ENCODE data around the gene PHIP. TPM values are rescaled to one million over a fixed set of nuclear protein-coding genes. Genes with fewer than 3 reads are reported as not detected.

Gene PHIP
- total RNA-seq, 5 donors from 2014 or later (not counting 1 experiment from before 2014, with no cell fraction given), result 32.1 to 44.6 (median 33.5) TPM

- Histone ChIP-seq H3K4me1 (ENCODE audit: control insufficient read depth in 1 of 2, extremely low read depth in 1 of 2, insufficient read depth in 2 of 2, low read length in 2 of 2) (no peaks in the 10 kb centered on the region), H3K9me3 (no peaks in the 10 kb centered on the region), H3K36me3 (ENCODE audit: control insufficient read depth in 2 of 2, extremely low read depth in 1 of 2, insufficient read depth in 1 of 2, low read length in 1 of 2) (peaks cover 0 to 66% of the 10 kb centered on the region in 2 donors), H3K4me3 (ENCODE audit: control insufficient read depth in 1 of 2, extremely low read depth in 1 of 2, low read length in 1 of 2) (no peak overlapping the region), H3K27ac (ENCODE audit: low read length) (no peak overlapping the region), H3K27me3 (replicated peaks in 1 of 2; ENCODE audit: control insufficient read depth in 2 of 2, extremely low read depth in 1 of 2, insufficient read depth in 2 of 2, low read length in 1 of 2) (no peaks in the 10 kb centered on the region)
- Mint-ChIP-seq H3K4me1 (peaks cover 4 to 20% (median 5%) of the 10 kb centered on the region in 3 donors), H3K27ac (peak overlapping the region in 1 of 2 donors; percentile 1), H3K27me3 (no peaks in the 10 kb centered on the region), H3K36me3 (peaks cover 59% of the 10 kb centered on the region), H3K9me3 (no peaks in the 10 kb centered on the region), H3K4me3 (no peak overlapping the region)
- POLR2A ChIA-PET, result no interaction called here
- ATAC-seq (replicated peaks in 1 of 4) (no peak), DNase-seq (no peak)
- CTCF ChIA-PET, result interaction anchor here in 1 of 2 donors (1.1 kb wide), 1 partner anchor 55 kb away, joined by 3 read pairs; no protein-coding TSS in a partner anchor
- 88% methylated on average over 1 of the region's 4 CpGs for WGBS (ENCODE audit: insufficient coverage)
Observed at GRCh38 chr6:78984225-78984950, 93.7 kb downstream of the PHIP start.

DNA sequence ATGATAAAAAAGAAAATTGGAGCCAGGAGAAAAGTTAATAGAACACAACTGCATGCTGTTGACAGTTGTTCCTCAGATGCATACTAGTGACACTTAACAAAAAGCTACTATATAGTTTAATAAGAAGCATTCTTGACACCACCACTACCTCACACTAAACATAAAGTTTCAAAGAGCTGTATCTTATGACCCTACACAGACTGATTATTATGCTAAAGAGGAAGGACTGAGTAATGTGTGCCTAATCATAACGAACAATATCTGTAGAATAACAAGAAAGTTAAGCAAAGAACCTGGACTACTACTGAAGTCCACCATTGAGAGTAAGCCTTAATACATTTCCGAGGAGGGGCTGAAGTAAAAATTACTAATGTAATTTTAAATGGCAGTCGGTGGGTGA lies 110.9 kb downstream of the PHIP start:
- H3K9me3 ChIP-seq, result no peaks in the 10 kb centered on the region
- Mint-ChIP-seq H3K9me3 (no peaks in the 10 kb centered on the region), H3K4me1 (no peaks in the 10 kb centered on the region), H3K4me3 (no peak overlapping the region), H3K36me3 (peaks cover 48% of the 10 kb centered on the region), H3K27me3 (no peaks in the 10 kb centered on the region), H3K27ac (no peak overlapping the region)
- DNase-seq (no peak), ATAC-seq (replicated peaks in 1 of 4) (no peak)
- peaks cover 0 to 68% of the 10 kb centered on the region in 2 donors for H3K36me3 ChIP-seq (ENCODE audit: control insufficient read depth in 2 of 2, extremely low read depth in 1 of 2, insufficient read depth in 1 of 2, low read length in 1 of 2)
- H3K4me1 ChIP-seq (ENCODE audit: control insufficient read depth in 1 of 2, extremely low read depth in 1 of 2, insufficient read depth in 2 of 2, low read length in 2 of 2), result no peaks in the 10 kb centered on the region
- WGBS (ENCODE audit: insufficient coverage), result no CpG with 5 or more reads among the region's 3 CpGs
- CTCF ChIA-PET, result no interaction called here
- no peaks in the 10 kb centered on the region for H3K27me3 ChIP-seq (replicated peaks in 1 of 2; ENCODE audit: control insufficient read depth in 2 of 2, extremely low read depth in 1 of 2, insufficient read depth in 2 of 2, low read length in 1 of 2)
- H3K27ac ChIP-seq (ENCODE audit: low read length), result no peak overlapping the region
- H3K4me3 ChIP-seq (ENCODE audit: control insufficient read depth in 1 of 2, extremely low read depth in 1 of 2, low read length in 1 of 2), result no peak overlapping the region
- POLR2A ChIA-PET, result no interaction called here

GRCh38 chr6:78966542-78966941 lies 111.5 kb downstream of the PHIP start:
- Mint-ChIP-seq H3K27ac (no peak overlapping the region), H3K9me3 (no peaks in the 10 kb centered on the region)
- POLR2A ChIA-PET, result no interaction called here

GRCh38 chr6:78962448-78962847 lies 115.6 kb downstream of the PHIP start:
- Histone ChIP-seq H3K36me3 (ENCODE audit: control insufficient read depth in 2 of 2, extremely low read depth in 1 of 2, insufficient read depth in 1 of 2, low read length in 1 of 2) (peaks cover 4 to 60% of the 10 kb centered on the region in 2 donors), H3K4me3 (ENCODE audit: control insufficient read depth in 1 of 2, extremely low read depth in 1 of 2, low read length in 1 of 2) (no peak overlapping the region), H3K4me1 (ENCODE audit: control insufficient read depth in 1 of 2, extremely low read depth in 1 of 2, insufficient read depth in 2 of 2, low read length in 2 of 2) (no peaks in the 10 kb centered on the region), H3K27ac (ENCODE audit: low read length) (no peak overlapping the region), H3K27me3 (replicated peaks in 1 of 2; ENCODE audit: control insufficient read depth in 2 of 2, extremely low read depth in 1 of 2, insufficient read depth in 2 of 2, low read length in 1 of 2) (no peaks in the 10 kb centered on the region), H3K9me3 (no peaks in the 10 kb centered on the region)
- WGBS (ENCODE audit: insufficient coverage), result no CpG with 5 or more reads among the region's 1 CpG
- ChIA-PET POLR2A (interaction anchor here in 1 of 2 donors (0.6 kb wide), 1 partner anchor 114 kb away, joined by 3 read pairs; no protein-coding TSS in a partner anchor), CTCF (no interaction called here)
- Mint-ChIP-seq H3K27ac (no peak overlapping the region), H3K36me3 (peaks cover 59% of the 10 kb centered on the region), H3K27me3 (no peaks in the 10 kb centered on the region), H3K4me3 (no peak overlapping the region), H3K4me1 (no peaks in the 10 kb centered on the region), H3K9me3 (no peaks in the 10 kb centered on the region)
- no peak for DNase-seq
- ATAC-seq (replicated peaks in 1 of 4), result no peak

More at GRCh38 chr6:78966542-78966941, 111.5 kb downstream of the PHIP start:
- Histone ChIP-seq H3K27ac (ENCODE audit: low read length) (no peak overlapping the region), H3K36me3 (ENCODE audit: control insufficient read depth in 2 of 2, extremely low read depth in 1 of 2, insufficient read depth in 1 of 2, low read length in 1 of 2) (peaks cover 0 to 70% of the 10 kb centered on the region in 2 donors), H3K27me3 (replicated peaks in 1 of 2; ENCODE audit: control insufficient read depth in 2 of 2, extremely low read depth in 1 of 2, insufficient read depth in 2 of 2, low read length in 1 of 2) (no peaks in the 10 kb centered on the region), H3K4me1 (ENCODE audit: control insufficient read depth in 1 of 2, extremely low read depth in 1 of 2, insufficient read depth in 2 of 2, low read length in 2 of 2) (no peaks in the 10 kb centered on the region), H3K4me3 (ENCODE audit: control insufficient read depth in 1 of 2, extremely low read depth in 1 of 2, low read length in 1 of 2) (no peak overlapping the region), H3K9me3 (no peaks in the 10 kb centered on the region)
- DNase-seq, result no peak
- Mint-ChIP-seq H3K36me3 (peaks cover 53% of the 10 kb centered on the region), H3K27me3 (no peaks in the 10 kb centered on the region), H3K4me3 (no peak overlapping the region), H3K4me1 (no peaks in the 10 kb centered on the region)
- CTCF ChIA-PET, result interaction anchor here in 1 of 2 donors (0.6 kb wide), 1 partner anchor 223 kb away, joined by 3 read pairs; no protein-coding TSS in a partner anchor
- ATAC-seq (replicated peaks in 1 of 4), result no peak
- WGBS (ENCODE audit: insufficient coverage), result 100% methylated on average over 2 of the region's 4 CpGs

- Histone ChIP-seq H3K27me3 (replicated peaks in 1 of 2; ENCODE audit: control insufficient read depth in 2 of 2, extremely low read depth in 1 of 2, insufficient read depth in 2 of 2, low read length in 1 of 2) (no peaks in the 10 kb centered on the region), H3K9me3 (no peaks in the 10 kb centered on the region), H3K4me1 (ENCODE audit: control insufficient read depth in 1 of 2, extremely low read depth in 1 of 2, insufficient read depth in 2 of 2, low read length in 2 of 2) (no peaks in the 10 kb centered on the region), H3K36me3 (ENCODE audit: control insufficient read depth in 2 of 2, extremely low read depth in 1 of 2, insufficient read depth in 1 of 2, low read length in 1 of 2) (peaks cover 4 to 61% of the 10 kb centered on the region in 2 donors), H3K4me3 (ENCODE audit: control insufficient read depth in 1 of 2, extremely low read depth in 1 of 2, low read length in 1 of 2) (no peak overlapping the region), H3K27ac (ENCODE audit: low read length) (no peak overlapping the region)
- ChIA-PET CTCF (no interaction called here), POLR2A (no interaction called here)
- ATAC-seq (replicated peaks in 1 of 4) (no peak), DNase-seq (no peak)
- Mint-ChIP-seq H3K4me3 (no peak overlapping the region), H3K9me3 (peaks cover 5 to 18% (median 6%) of the 10 kb centered on the region in 3 donors), H3K36me3 (peaks cover 78% of the 10 kb centered on the region), H3K4me1 (no peaks in the 10 kb centered on the region), H3K27me3 (no peaks in the 10 kb centered on the region), H3K27ac (no peak overlapping the region)
- WGBS (ENCODE audit: insufficient coverage), result no CpG with 5 or more reads among the region's 4 CpGs
Observed at GRCh38 chr6:78954740-78955139, 123.3 kb downstream of the PHIP start.

DNA sequence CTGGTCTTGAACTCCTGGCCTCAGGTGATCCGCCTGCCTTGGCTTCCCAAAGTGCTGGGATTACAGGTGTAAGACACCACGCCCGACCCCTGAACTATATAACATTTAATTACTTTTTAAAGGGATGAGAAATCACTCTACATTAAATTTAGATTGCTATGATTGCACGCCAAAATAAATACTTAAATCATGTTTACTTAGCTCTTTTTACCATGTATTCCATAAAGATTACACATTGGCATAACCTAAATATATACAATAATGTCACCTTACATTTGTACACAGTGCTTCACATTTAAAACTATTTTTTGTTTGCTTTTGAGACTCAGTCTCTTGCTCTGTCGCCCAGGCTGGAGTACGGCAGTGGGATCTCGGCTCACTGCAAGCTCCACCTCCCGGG lies 124.3 kb downstream of the PHIP start:
- Mint-ChIP-seq H3K27me3 (no peaks in the 10 kb centered on the region), H3K27ac (no peak overlapping the region)
- peaks cover 4 to 70% of the 10 kb centered on the region in 2 donors for H3K36me3 ChIP-seq (ENCODE audit: control insufficient read depth in 2 of 2, extremely low read depth in 1 of 2, insufficient read depth in 1 of 2, low read length in 1 of 2)

More for the DNA sequence above, 124.3 kb downstream of the PHIP start:
- H3K4me1 Mint-ChIP-seq, result no peaks in the 10 kb centered on the region
- no peaks in the 10 kb centered on the region for H3K4me1 ChIP-seq (ENCODE audit: control insufficient read depth in 1 of 2, extremely low read depth in 1 of 2, insufficient read depth in 2 of 2, low read length in 2 of 2)
- peaks cover 6 to 26% (median 10%) of the 10 kb centered on the region in 3 donors for H3K9me3 Mint-ChIP-seq
- no peak overlapping the region for H3K4me3 ChIP-seq (ENCODE audit: control insufficient read depth in 1 of 2, extremely low read depth in 1 of 2, low read length in 1 of 2)
- DNase-seq (peak in 1 of 35 experiments; percentile 0), ATAC-seq (replicated peaks in 1 of 4) (no peak)
- peaks cover 81% of the 10 kb centered on the region for H3K36me3 Mint-ChIP-seq
- 100% methylated on average over 5 of the region's 8 CpGs for WGBS (ENCODE audit: insufficient coverage)
- POLR2A ChIA-PET, result interaction anchor here in 1 of 2 donors (0.6 kb wide), 1 partner anchor 101 kb away, joined by 3 read pairs; no protein-coding TSS in a partner anchor
- no peak overlapping the region for H3K27ac ChIP-seq (ENCODE audit: low read length)
- CTCF ChIA-PET, result no interaction called here
- no peak overlapping the region for H3K4me3 Mint-ChIP-seq
- no peaks in the 10 kb centered on the region for H3K9me3 ChIP-seq
- no peaks in the 10 kb centered on the region for H3K27me3 ChIP-seq (replicated peaks in 1 of 2; ENCODE audit: control insufficient read depth in 2 of 2, extremely low read depth in 1 of 2, insufficient read depth in 2 of 2, low read length in 1 of 2)
